T follicular helper cell (primary cell): ENCODE results near the gene ARHGAP40.

ENCODE experiments used
- DNase-seq: peaks from one replicate; pipeline ENCODE4 v3.0.0-alpha.2; 2020; ENCODE audit warnings: low read depth

The ARHGAP40 gene

GRCh38 chr20:38650010-38650409, 48.4 kb downstream of the ARHGAP40 start:
- DNase-seq, result no peak

- DNase-seq, result no peak
Observed at GRCh38 chr20:38651154-38651553, 49.5 kb downstream of the ARHGAP40 start.

- no peak for DNase-seq
Observed at GRCh38 chr20:38651562-38651961, 50.0 kb downstream of the ARHGAP40 start.

GRCh38 chr20:38652995-38653394, 51.4 kb downstream of the ARHGAP40 start:
- no peak for DNase-seq

- no peak for DNase-seq
Observed at GRCh38 chr20:38657390-38657789, 55.8 kb downstream of the ARHGAP40 start.

GRCh38 chr20:38658879-38659596, 57.4 kb downstream of the ARHGAP40 start:
- DNase-seq, result peak; percentile 5

GRCh38 chr20:38659597-38659880, 57.9 kb downstream of the ARHGAP40 start:
- no peak for DNase-seq

- DNase-seq, result no peak
Observed at GRCh38 chr20:38660429-38660828, 58.8 kb downstream of the ARHGAP40 start.

- DNase-seq, result no peak
Observed at GRCh38 chr20:38663660-38664059, 62.1 kb downstream of the ARHGAP40 start.

- no peak for DNase-seq
Observed at GRCh38 chr20:38664284-38664683, 62.7 kb downstream of the ARHGAP40 start.

GRCh38 chr20:38665094-38665493, 63.5 kb downstream of the ARHGAP40 start:
- DNase-seq, result no peak

GRCh38 chr20:38665506-38666285, 64.1 kb downstream of the ARHGAP40 start:
- DNase-seq, result no peak

GRCh38 chr20:38667417-38667956, 65.9 kb downstream of the ARHGAP40 start:
- DNase-seq, result no peak

- DNase-seq, result no peak
Observed at GRCh38 chr20:38669688-38670087, 68.1 kb downstream of the ARHGAP40 start.

GRCh38 chr20:38670786-38671185, 69.2 kb downstream of the ARHGAP40 start:
- DNase-seq, result no peak

GRCh38 chr20:38671186-38671585, 69.6 kb downstream of the ARHGAP40 start:
- no peak for DNase-seq

- DNase-seq, result no peak
Observed at GRCh38 chr20:38671701-38672292, 70.2 kb downstream of the ARHGAP40 start.

- no peak for DNase-seq
Observed at GRCh38 chr20:38672504-38672903, 70.9 kb downstream of the ARHGAP40 start.

- DNase-seq, result no peak
Observed at GRCh38 chr20:38673261-38673660, 71.7 kb downstream of the ARHGAP40 start.

GRCh38 chr20:38673725-38674091, 72.1 kb downstream of the ARHGAP40 start:
- DNase-seq, result no peak

GRCh38 chr20:38674092-38674764, 72.6 kb downstream of the ARHGAP40 start:
- peak; percentile 27 for DNase-seq

- DNase-seq, result no peak
Observed at GRCh38 chr20:38674765-38675133, 73.1 kb downstream of the ARHGAP40 start.

GRCh38 chr20:38676576-38676975, 75.0 kb downstream of the ARHGAP40 start:
- DNase-seq, result no peak
